Activated T-cell treated with anti-CD3 and anti-CD28 coated beads for 48 hours (primary cell): ENCODE measurements around the gene TMBIM4.
"Not testable (repeated sequence)": the region's sequence is repeated elsewhere in the genome, so short reads cannot be mapped to it uniquely, and the experiment has no call there.

Experiments used
- DNase-seq: peaks from one replicate; pipeline ENCODE4 v3.0.0-alpha.2; 2020; ENCODE audit warnings: low read depth

Gene TMBIM4

GRCh38 chr12:66184822-66185221 lies 15.0 kb upstream of the TMBIM4 start:
- not testable (repeated sequence) for DNase-seq

- DNase-seq, result no peak
Measured at GRCh38 chr12:66182956-66183355, 13.2 kb upstream of the TMBIM4 start.

GRCh38 chr12:66176105-66176900 lies 6.5 kb upstream of the TMBIM4 start:
- no peak for DNase-seq

GRCh38 chr12:66174391-66175325 lies 4.9 kb upstream of the TMBIM4 start:
- not testable (repeated sequence) for DNase-seq

- DNase-seq, result no peak
Measured at GRCh38 chr12:66170606-66171005, 810 bp upstream of the TMBIM4 start.

- DNase-seq, result no peak
Measured at GRCh38 chr12:66168410-66168809, 1.4 kb downstream of the TMBIM4 start.

GRCh38 chr12:66166561-66166960 lies 3.2 kb downstream of the TMBIM4 start:
- DNase-seq, result no peak

- DNase-seq, result no peak
Measured at GRCh38 chr12:66165141-66165540, 4.7 kb downstream of the TMBIM4 start.

GRCh38 chr12:66164349-66164821 lies 5.4 kb downstream of the TMBIM4 start:
- DNase-seq, result no peak

GRCh38 chr12:66163289-66163688 lies 6.5 kb downstream of the TMBIM4 start:
- DNase-seq, result no peak

- DNase-seq, result no peak
Measured at GRCh38 chr12:66162701-66163100, 7.1 kb downstream of the TMBIM4 start.

- no peak for DNase-seq
Measured at GRCh38 chr12:66160704-66161103, 9.1 kb downstream of the TMBIM4 start.

GRCh38 chr12:66159123-66159522 lies 10.7 kb downstream of the TMBIM4 start:
- DNase-seq, result no peak

- no peak for DNase-seq
Measured at GRCh38 chr12:66156654-66157053, 13.1 kb downstream of the TMBIM4 start.

GRCh38 chr12:66154776-66155175 lies 15.0 kb downstream of the TMBIM4 start:
- no peak for DNase-seq

GRCh38 chr12:66152732-66153131 lies 17.1 kb downstream of the TMBIM4 start:
- no peak for DNase-seq

- DNase-seq, result no peak
Measured at GRCh38 chr12:66149702-66150398, 19.9 kb downstream of the TMBIM4 start.

- no peak for DNase-seq
Measured at GRCh38 chr12:66144791-66145754, 24.7 kb downstream of the TMBIM4 start.

GRCh38 chr12:66143868-66144267 lies 25.9 kb downstream of the TMBIM4 start:
- no peak for DNase-seq

GRCh38 chr12:66142826-66143225 lies 27.0 kb downstream of the TMBIM4 start:
- no peak for DNase-seq

GRCh38 chr12:66141299-66141698 lies 28.5 kb downstream of the TMBIM4 start:
- DNase-seq, result no peak
